AG08396 (cell line): ENCODE results near the gene RASGEF1B.
A peak's percentile ranks its signal among the peaks of the same experiment; 100 is the strongest.

Experiments used
- DNase-seq: peaks from one replicate; pipeline ENCODE4 v3.0.0; 2012; ENCODE audit warnings: low spot score, mixed read lengths

RASGEF1B gene

DNA sequence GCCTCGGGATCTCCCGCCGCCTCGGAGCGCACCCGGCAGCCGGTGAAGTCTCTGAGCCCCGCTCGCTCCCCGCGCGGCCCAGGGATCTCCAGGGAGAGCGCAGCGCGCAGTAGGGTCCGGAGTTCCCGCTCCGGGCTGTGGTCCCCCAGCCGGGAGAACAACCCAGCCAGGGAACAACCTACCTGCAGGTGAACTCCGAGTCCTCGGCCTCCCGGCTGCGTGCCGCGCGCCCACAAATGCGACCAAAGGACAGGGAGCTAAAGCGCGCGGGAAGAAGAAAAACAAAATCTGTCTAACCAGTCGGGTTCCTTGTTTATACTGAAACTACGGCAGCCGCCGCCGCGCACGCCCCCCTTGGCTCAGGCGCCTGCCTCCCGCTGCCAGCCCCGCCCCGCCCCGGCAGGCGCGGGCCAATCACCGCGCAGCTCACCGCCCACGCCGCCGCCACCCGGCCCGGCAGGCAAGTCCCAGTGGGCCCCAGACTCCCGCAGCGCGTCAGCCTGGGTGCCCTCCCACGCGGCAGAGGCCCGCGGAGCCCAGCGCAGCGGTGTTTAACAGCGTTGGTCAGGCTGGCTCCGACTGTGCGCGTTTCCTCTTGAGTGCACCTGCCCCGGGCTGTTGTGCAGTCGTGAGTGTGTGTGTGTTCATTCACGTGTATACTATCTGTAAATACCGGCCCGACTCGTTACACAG, at the start of gene RASGEF1B:
RASGEF1B (minus strand) TSS at position 320 of the 693 bp plus-strand sequence. CDS start 12,399 bp downstream, outside the sequence.
- peak; percentile 92 for DNase-seq

GRCh38 chr4:81519856-81520255, 48.1 kb upstream of the RASGEF1B start:
- no peak for DNase-seq

DNA sequence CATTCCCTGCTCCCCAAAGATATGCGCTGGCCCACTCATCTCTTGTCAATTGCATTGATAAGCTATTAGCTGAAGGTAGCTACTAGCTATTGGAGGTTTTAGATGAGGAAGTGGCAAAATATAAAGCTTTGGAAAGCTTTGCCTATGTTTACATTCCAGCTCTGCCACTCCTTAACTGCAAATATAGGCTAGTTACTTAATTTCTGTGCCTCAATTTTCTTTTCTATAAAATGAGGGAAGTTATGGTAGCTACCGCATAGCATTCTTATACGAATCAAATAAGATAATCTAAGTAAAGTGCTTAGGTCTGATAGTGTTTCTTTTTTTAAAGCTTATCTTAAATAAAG, 47.7 kb upstream of the RASGEF1B start:
- no peak for DNase-seq

DNA sequence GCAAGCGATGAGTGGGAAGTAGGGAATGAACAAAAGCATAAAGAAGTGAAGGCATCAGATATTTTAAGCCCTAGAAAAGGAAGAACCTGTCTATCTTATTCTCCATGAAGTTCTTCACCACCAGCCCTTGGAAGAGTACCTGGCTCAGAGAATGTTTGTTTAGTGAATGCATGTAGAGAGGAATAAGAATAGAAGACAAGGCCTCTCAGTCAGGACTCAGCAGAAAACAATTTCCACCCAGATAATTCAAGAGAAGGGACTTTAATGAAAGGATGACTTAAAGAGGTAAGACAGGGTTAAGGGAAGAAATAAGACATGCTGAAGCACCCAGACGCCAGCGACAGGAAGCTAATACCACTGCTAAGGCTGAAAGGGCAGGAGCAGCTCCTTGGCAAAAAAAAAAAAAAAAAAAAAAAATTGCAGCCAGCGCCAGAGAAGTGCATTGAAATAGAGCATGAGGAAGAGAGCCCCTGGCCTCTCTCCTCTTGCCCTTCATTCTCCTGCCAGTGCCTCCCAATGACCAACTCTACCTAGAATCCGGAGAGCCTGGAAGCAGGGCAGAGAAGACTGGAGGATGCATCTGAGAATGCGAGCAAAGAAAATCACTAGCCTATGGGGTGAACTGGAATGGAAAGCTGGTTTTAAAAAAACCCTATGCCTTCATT, 47.2 kb upstream of the RASGEF1B start:
- DNase-seq: no peak

DNA sequence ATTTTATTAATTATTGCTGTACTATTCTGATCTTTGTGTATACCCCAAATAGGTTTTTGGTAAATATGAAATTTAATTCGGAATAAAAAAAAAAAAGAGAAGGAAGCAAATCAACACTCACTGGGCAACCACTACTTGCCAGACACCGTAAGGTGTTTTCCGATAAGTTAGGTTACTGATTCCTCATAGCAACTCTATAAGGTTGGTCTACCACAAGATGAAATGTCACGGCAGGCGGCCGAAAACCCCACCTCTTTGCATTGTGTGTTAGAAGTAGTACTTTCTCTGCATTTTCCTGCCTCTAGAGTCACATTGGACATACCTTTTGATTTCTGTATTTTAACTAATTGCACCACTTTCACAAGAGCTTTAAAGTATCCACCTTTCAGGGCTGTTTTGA, 44.5 kb upstream of the RASGEF1B start:
- no peak for DNase-seq

- DNase-seq: no peak
These were observed 41.2 kb upstream of the RASGEF1B start for GRCh38 chr4:81512757-81513501.

GRCh38 chr4:81512001-81512756, 40.5 kb upstream of the RASGEF1B start:
- DNase-seq: no peak

DNA sequence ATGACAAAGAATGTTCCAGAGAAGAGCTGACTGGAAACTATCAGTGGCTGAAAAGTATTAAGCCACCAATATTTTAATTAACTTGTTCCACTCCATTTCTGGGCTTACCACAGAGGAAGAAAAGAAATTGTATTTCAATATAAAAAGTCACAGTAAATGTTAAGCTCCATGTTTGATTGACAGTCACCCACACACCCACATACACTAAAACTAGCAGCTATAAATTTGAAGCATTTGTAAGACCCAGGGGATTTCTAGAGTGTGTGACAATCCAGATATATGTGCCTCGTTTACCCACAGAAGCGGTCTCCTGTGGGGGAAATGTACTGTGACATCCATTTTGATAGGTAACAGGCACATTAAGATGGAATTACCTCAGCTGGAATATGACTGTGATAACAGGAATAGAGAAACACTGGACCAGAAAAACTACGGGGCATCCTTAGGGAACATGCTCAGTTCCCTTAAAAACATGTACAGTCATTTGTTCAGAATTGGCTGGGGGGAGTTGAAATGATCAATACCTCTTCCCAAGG, 39.0 kb upstream of the RASGEF1B start:
- DNase-seq: no peak

- no peak for DNase-seq
These were observed 38.1 kb upstream of the RASGEF1B start for GRCh38 chr4:81509822-81510221.

DNA sequence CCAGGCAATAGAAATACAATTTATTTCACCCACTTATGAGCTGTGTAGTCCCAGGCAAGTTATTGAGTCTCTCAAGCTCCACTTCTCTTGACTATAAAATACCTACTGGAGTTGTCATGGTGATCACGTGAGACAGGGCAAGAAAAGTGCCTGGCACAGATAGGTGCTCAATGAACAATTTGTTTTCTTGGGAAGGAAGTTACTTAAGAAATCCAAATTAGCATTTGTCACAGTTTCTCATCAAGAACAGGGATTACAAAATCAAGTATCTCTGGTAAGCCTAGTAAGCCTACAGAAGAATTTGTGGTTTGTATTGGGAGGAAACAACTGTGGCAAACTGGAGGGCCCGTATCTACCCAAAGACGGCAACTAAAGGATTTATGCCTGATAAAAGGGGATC, 37.5 kb upstream of the RASGEF1B start:
- no peak for DNase-seq

DNA sequence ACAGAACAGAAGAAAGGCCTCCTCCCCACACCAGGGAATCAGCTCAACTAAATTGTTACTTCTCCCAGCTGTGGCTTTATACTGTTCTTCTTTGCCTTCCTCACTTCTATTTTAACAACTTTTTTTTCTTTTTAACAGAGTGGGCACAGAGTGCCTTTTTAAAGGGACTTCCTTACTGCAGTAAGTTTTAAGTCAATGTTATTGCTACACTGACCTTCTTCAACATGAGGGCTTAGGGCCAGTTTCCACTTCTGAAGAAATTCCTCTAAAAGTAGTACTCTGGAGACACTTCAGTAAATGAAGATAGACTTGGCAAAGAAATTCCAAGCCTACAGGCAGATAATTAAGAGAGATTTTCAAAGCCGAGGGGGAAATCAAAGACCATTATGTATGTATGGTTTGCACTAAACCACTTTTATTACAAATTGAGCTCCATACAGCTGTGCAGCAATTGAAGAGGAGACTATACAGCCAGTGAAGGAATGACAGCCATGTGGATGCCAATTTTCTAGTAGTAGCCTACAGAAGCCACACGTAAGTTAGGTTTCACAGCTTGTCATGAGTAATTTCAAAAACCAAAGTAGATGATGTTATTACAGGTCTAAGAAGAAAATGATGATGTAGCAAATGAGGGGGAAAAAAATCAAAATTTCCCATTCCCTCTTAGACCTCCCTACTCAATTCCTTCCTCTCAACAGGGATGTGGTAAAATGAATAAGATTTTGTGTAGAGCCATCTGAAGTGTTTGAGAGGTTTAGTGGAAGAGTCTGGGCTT, 36.9 kb upstream of the RASGEF1B start:
- no peak for DNase-seq

DNA sequence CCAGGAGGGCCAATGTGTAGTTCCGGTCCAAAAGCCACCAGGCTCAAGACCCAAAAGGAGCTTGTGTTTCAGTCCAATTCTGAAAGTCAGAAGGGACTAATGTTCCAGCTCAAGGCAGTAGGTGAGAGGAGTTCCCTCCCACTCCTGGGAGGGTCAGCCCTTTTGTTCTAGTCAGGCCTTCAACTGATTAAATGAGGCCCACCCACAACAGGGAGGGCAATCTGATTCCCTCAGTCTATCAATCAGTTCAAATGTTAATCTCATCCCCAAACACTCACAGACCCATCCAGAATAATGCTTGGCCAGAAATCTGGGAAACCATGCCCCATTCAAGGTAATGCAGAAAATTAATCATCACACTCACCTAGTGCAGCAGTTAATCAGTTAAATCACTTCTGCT, 35.8 kb upstream of the RASGEF1B start:
- DNase-seq: no peak

GRCh38 chr4:81506731-81507130, 35.0 kb upstream of the RASGEF1B start:
- DNase-seq: no peak

DNA sequence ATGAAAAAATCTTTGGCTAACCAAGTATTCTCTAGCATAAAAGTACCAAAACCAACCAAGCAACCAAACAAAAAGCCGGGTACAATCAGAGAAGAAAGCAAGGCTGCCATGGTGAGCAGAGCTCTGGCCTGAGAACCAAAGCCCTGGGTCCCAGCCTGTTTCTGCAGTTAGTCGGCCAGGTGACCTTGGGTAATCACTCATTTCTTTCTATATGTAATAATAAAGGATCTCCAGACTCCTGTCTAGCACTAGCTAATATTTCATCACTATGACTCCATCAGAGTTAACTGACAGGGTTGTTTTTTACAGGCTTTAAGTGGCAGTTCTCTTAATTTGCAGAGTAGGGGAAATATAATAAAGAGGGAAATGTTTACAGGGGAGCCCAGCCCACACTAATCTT, 34.0 kb upstream of the RASGEF1B start:
- no peak for DNase-seq

DNA sequence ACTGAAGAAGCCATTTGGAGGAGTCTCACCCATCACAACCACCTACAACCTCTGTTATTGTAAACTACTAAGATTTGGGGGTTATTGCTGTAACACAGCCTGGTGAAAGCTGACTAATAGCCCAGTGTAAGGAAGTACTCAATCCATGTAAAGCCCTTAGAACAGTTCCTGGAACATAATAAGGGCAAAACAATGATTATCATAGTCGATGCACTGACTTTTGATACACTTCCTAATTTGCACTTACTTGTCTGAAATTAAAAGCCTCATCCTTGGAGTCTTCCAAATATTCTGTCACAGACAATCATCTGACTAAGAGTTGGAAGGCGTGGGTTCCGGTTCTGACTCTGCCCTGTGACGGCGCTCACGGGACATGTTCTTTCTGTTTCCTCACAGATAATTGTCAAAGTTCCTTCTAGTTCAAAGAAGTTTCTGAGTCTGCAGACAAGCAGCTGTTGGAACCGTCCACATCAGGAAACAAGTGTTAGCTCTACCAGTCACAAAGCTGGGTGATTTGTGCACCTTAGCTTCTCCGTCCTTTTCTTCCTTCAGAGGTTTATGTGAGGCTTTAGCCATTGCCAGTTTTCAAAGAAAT, 33.4 kb upstream of the RASGEF1B start:
- DNase-seq: no peak

DNA sequence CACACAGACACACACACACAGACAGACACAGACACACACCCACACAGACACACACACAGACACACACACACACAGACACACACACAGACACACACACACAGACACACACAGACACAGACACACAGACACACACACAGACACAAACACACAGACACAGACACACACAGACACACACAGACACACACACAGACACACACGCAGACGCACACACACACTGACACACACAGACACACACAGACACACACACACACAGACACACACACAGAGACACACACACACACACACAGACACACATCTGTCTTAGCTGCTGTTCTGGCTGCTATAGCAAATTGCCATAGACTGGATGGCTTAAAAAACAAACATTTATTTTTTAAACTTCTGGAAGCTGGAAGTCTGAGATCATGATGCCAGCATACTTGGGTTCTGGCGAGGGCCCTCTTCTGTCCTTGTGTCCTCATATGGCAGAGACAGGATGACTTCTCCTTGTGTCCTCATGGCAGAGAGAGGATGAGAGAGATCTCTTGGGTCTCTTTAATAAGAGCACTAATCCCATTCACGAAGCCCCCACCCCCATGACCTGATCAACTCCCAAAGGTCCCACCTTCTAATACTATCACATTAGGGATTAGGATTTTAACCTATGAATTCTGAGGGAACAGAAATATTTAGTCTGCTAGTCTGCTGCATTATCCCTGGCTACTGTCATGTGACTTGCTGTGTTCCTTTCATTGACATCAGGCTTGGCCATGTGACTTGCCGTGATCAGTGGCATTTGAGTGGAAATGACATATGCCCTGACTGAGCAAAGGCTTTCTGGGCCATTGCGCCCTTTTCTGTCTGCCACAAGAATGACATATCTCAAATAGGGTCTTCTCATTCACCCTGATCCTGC, 32.7 kb upstream of the RASGEF1B start:
- DNase-seq: no peak

DNA sequence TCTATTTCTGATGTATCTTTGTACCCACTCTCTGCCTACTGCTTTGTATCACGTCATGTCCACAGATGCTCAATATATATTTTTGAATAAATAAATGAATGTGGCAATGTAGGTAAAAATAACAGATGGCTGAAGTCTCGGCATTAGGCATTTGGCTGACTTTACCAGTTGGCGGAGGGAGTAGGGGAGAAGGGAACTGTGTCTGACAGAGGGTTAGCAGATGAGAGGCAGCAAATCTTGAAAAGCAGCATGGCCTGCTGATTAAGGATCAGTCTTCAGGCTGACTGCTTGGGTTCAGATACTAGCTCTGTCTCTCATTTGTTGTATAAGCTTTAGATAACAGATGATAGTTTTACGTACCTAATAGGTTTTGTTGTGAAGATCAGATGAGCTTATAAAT, 31.9 kb upstream of the RASGEF1B start:
- no peak for DNase-seq

- DNase-seq: no peak
These were observed 30.9 kb upstream of the RASGEF1B start for GRCh38 chr4:81502564-81502963.

- no peak for DNase-seq
These were observed 28.1 kb upstream of the RASGEF1B start for GRCh38 chr4:81499840-81500239.

DNA sequence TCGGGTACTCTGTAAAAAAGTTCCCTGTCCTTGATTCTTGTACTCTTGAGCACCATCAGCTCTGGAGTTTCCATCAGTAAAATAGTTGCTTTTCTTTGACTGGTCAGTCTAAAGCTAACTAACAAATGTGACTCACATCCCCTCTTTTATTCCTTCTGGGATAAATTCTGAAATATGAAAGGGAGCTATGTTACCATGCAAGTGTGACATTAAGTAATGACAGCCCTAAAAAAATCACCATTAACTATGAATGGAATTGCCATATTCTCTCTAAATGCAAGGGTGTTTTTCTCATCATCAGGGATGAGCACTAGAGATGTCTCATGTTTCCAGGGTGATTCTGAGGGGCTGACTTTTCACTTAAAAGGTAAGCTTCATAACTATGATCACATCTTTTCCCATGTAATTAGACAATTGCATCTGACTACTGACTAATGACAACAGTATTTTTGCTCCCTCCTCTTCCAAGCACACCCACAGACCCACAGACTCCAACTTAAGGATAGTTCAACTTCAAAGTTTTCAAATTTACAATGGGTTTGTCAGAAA, 26.9 kb upstream of the RASGEF1B start:
- no peak for DNase-seq
